22Rv1 (cell line): ENCODE data around the gene DPH7.

ENCODE experiments used
- CTCF ChIP-seq: fragments of 450-650 bp; IDR thresholded peaks from 2 replicates; pipeline ENCODE4 v1.5.1; 2017; ENCODE audit warnings: mild to moderate bottlenecking
- ZFX ChIP-seq: fragments of 450-650 bp; IDR thresholded peaks from 2 replicates; pipeline ENCODE4 v1.6.1; 2017; ENCODE audit warnings: antibody characterized with exemption, borderline replicate concordance

DNA sequence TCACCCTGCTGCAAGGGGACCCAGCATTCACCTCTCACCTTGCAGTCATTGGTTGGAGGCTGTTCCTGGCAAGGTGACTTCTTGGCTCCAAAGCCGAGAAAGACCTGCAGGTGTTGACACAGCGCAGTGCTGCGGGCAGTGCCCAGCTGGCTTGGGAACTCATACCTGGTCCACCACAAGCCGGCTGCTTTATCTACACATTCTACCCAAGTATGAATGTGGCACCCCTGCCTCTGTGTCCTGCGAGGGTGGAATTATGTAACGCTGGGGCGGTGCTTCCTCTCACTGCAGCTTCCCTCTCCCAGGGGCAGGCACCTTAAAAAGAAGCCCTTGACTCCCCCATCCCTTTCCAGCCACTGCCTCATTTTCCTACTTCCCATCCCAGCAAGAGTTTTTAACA is 14.0 kb upstream of the DPH7 start:
- TF ChIP-seq CTCF (no peak), ZFX (no peak)
